Neutrophil (primary cell): ENCODE results near the gene PRLR.

Experiments used
- H3K27ac ChIP-seq: fragments of 200-600 bp; sonication (generic); 2 replicates; pipeline ENCODE4 v1.5.1; 2016; ENCODE audit warnings: mild to moderate bottlenecking, moderate library complexity
- H3K27me3 ChIP-seq: fragments of 200-600 bp; sonication (generic); 2 replicates; pipeline ENCODE4 v1.6.0; 2016; ENCODE audit warnings: mild to moderate bottlenecking
- H3K36me3 ChIP-seq: fragments of 200-600 bp; sonication (generic); 2 replicates; pipeline ENCODE4 v1.5.1; 2017
- H3K4me1 ChIP-seq, 2 experiments: fragments of 200-600 bp in 1 of 2; sonication (generic) in 1 of 2; 1 replicate in 1 of 2; 2 replicates in 1 of 2; pipeline versions ENCODE4 v1.5.1 to v1.6.1; 2013 to 2016; ENCODE audit warnings: low read depth in 1 of 2, low read length in 1 of 2, mild to moderate bottlenecking in 1 of 2, moderate library complexity in 1 of 2; ENCODE audit not compliant: control insufficient read depth in 1 of 2, insufficient read depth in 1 of 2
- H3K4me3 ChIP-seq, 2 experiments: fragments of 200-600 bp in 1 of 2; sonication (generic) in 1 of 2; 1 replicate in 1 of 2; 2 replicates in 1 of 2; pipeline ENCODE4 v1.5.1; 2013 to 2016; ENCODE audit warnings: low read depth in 1 of 2, low read length in 1 of 2, mild to moderate bottlenecking in 1 of 2, moderate library complexity in 1 of 2
- H3K9me3 ChIP-seq: fragments of 200-600 bp; sonication (generic); 2 replicates; pipeline ENCODE4 v1.5.1; 2016
- TF ChIP-seq, protein P1 (sequence below): fragments of 200-600 bp; sonication (generic); IDR thresholded peaks from 2 replicates; pipeline ENCODE4 v1.5.1; 2016; ENCODE audit warnings: antibody characterized with exemption

PRLR gene

DNA sequence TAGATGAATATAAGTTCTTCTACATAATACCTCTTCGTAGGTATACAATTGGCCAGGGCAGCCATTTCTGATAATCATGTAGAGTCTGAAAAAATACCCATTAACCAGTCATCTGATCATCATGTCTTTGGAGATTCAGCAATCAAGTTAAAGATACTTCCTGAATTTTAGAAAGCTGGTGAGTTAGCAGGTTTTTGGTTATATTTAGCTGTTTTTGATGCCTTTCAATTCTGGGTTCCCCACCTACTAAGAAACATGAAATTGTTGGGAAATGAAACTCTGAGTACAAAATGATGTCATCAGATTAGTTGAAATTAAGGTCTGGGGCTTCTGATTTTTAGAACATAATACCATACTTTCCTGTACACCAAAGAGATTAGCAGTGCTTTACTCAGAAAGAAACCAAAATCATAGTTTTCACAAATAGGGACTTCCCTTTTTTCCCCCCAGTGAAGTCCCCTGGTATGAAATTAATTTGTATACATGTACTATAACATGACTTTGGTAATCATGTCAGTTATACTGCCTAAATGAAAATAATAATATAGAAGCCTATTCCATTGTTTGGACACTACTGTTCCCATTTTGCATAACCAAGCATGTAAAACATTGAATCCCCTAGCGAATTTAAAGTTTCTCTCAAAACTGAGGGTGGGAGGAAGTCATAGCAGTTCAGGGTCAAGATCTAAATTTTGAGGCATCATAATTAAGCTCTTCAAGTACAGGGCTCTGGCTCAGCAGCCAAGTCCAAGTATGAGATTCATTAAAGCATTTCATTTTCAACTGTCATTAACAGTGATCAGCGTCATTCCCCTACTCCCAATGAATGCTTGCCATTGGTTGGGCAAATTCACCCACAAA, 17.9 kb downstream of the PRLR start:
- Histone ChIP-seq H3K4me1 (no peaks in the 10 kb centered on the region), H3K27ac (no peak overlapping the region), H3K36me3 (no peaks in the 10 kb centered on the region), H3K27me3 (no peaks in the 10 kb centered on the region), H3K9me3 (no peaks in the 10 kb centered on the region), H3K4me3 (no peak overlapping the region)
- TF ChIP-seq, protein P1, sequence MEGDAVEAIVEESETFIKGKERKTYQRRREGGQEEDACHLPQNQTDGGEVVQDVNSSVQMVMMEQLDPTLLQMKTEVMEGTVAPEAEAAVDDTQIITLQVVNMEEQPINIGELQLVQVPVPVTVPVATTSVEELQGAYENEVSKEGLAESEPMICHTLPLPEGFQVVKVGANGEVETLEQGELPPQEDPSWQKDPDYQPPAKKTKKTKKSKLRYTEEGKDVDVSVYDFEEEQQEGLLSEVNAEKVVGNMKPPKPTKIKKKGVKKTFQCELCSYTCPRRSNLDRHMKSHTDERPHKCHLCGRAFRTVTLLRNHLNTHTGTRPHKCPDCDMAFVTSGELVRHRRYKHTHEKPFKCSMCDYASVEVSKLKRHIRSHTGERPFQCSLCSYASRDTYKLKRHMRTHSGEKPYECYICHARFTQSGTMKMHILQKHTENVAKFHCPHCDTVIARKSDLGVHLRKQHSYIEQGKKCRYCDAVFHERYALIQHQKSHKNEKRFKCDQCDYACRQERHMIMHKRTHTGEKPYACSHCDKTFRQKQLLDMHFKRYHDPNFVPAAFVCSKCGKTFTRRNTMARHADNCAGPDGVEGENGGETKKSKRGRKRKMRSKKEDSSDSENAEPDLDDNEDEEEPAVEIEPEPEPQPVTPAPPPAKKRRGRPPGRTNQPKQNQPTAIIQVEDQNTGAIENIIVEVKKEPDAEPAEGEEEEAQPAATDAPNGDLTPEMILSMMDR: no peak

DNA sequence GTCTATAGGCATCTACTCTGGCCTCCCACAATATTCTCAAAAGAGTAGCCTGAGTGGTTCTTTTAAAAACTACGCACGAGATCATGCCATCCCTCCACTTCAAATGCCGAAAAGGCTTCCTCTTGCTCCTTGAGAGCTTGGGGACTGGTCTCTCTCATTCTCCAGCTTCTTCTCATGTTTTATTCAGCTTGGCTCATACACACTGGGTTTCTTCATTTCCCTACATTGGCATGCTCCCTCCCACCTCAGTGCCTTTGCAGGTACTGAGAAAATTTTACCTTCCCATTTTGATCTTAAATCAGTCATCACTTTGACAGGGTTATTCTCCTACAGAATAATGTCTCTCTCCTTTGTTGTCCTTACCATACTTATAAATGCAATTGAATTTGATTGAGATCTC, 20.4 kb downstream of the PRLR start:
- H3K4me1 ChIP-seq: no peaks in the 10 kb centered on the region

DNA sequence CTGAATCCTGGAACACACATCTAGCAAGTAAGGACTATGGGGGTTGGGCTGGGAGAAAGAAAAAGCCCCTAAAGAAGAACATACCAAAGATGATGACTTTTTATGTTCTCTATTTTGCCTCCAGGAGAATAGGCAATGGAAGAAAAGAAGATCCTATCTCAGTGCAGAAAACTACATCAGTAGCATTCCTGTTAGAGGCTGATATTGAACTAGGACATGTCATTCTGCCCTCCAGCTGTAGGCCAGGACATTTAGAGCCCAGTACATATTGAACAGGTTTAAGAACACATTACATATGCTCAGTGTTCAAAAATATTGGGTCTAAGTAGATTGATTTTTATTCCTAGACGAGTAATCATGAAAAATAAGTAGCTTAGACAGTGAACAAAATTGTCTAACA, 24.7 kb downstream of the PRLR start:
- H3K27me3 ChIP-seq: peaks cover 8% of the 10 kb centered on the region
- no peaks in the 10 kb centered on the region for H3K36me3 ChIP-seq
- H3K4me1 ChIP-seq: no peaks in the 10 kb centered on the region
- no peak overlapping the region for H3K27ac ChIP-seq
- H3K9me3 ChIP-seq: no peaks in the 10 kb centered on the region
- TF ChIP-seq, protein P1: no peak
- H3K4me3 ChIP-seq: no peak overlapping the region

More for the DNA sequence above, 20.4 kb downstream of the PRLR start:
- no peaks in the 10 kb centered on the region for H3K9me3 ChIP-seq
- H3K4me3 ChIP-seq: no peak overlapping the region
- H3K27ac ChIP-seq: no peak overlapping the region
- H3K36me3 ChIP-seq: no peaks in the 10 kb centered on the region
- H3K27me3 ChIP-seq: no peaks in the 10 kb centered on the region
- TF ChIP-seq, protein P1: no peak

DNA sequence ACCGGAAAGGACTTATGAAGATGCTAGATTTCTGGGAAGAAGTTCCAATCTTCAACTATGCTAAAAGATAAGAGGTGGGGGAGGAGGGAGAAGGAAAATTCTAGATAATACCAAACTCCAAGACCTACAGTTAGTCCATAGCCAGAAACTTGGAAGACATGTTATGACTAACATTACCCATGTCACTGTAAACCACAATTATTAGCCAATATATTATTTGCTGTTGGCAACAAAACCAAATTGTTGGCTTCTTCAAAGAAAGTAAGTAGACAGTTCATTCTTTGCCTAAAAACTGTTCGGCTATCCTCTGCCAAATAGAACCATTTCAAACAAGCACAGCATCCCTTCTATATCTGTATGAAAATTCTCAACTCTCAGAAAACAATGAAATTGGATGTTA, 25.1 kb downstream of the PRLR start:
- H3K36me3 ChIP-seq: no peaks in the 10 kb centered on the region
- H3K27ac ChIP-seq: no peak overlapping the region
- no peaks in the 10 kb centered on the region for H3K4me1 ChIP-seq
- H3K4me3 ChIP-seq: no peak overlapping the region
- peaks cover 12% of the 10 kb centered on the region for H3K27me3 ChIP-seq
- TF ChIP-seq, protein P1: no peak
- no peaks in the 10 kb centered on the region for H3K9me3 ChIP-seq

- TF ChIP-seq, protein P1: no peak
- Histone ChIP-seq H3K9me3 (no peaks in the 10 kb centered on the region), H3K36me3 (no peaks in the 10 kb centered on the region), H3K27ac (no peak overlapping the region), H3K27me3 (peaks cover 14% of the 10 kb centered on the region), H3K4me1 (no peaks in the 10 kb centered on the region), H3K4me3 (no peak overlapping the region)
Measured at GRCh38 chr5:35203403-35203802, 26.9 kb downstream of the PRLR start.
